Thyroid gland (tissue), 4 donors: ENCODE measurements around the gene ACOX2.

Experiments
- CTCF ChIP-seq, 6 experiments: fragments of 200-600 bp in 3 of 6; fragments of 450-650 bp in 3 of 6; sonication (generic) in 3 of 6; IDR thresholded peaks; one replicate each; pipeline ENCODE4 v1.5.1; 2016 to 2019; ENCODE audit warnings: antibody characterized with exemption in 6 of 6, mild to moderate bottlenecking in 2 of 6, inconsistent platforms in 1 of 6, moderate library complexity in 1 of 6
- POLR2A ChIP-seq, 2 donors: fragments of 450-650 bp; IDR thresholded peaks; one replicate each; pipeline ENCODE4 v1.6.1; 2017; ENCODE audit warnings: antibody characterized with exemption in 2 of 2, mild to moderate bottlenecking in 2 of 2, moderate library complexity in 1 of 2

GRCh38 chr3:58508437-58508836 is 28.6 kb downstream of the ACOX2 start:
- no peak for TF ChIP-seq CTCF (IDR thresholded peaks at IDR 0.05)
- no peak for TF ChIP-seq POLR2A (IDR thresholded peaks at IDR 0.05)
